Stromal cell of bone marrow (primary cell): ENCODE data around the gene ITGBL1.

ENCODE experiments used
- DNase-seq: peaks from one replicate; pipeline ENCODE4 v3.0.0-alpha.2; 2012; ENCODE audit warnings: low read depth

ITGBL1 gene

DNA sequence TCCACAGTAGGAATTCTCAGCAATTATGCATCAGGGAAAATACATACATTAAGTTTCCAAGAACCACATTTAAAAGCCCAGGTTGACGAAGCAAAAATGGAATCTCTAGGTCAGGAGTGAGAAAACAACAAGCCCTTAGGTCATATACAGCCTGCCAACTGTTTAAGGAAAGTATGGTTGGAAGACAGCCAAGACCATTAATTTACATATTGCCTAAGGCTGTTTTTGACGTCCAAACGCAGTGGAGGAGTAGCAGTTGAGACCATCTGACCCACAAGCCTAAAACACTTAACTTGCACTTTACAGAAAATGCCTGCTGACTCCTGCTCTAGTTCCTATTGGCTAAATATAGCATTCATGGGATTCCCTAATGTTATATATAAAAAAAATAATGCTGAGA is 299.0 kb downstream of the ITGBL1 start:
- peak; percentile 7 for DNase-seq

DNA sequence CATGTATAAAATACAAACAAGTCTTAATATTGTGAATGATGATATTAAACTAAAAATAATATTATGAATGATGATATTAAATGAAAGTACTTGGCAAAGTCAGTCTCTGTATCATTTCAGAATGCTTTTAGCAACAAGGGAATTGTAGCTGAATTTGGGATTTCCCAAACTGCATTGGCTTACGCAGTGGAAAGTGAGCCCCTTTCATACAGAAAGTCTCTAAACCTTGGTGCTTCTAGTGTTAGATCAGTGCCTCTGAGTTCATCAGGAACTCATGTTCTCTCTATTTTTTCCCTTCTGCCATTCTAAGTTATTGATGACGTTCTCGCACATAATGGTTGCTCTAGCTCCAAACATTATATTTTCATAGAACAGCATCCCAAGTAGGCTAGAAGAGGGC is 300.0 kb downstream of the ITGBL1 start:
- DNase-seq = no peak

DNA sequence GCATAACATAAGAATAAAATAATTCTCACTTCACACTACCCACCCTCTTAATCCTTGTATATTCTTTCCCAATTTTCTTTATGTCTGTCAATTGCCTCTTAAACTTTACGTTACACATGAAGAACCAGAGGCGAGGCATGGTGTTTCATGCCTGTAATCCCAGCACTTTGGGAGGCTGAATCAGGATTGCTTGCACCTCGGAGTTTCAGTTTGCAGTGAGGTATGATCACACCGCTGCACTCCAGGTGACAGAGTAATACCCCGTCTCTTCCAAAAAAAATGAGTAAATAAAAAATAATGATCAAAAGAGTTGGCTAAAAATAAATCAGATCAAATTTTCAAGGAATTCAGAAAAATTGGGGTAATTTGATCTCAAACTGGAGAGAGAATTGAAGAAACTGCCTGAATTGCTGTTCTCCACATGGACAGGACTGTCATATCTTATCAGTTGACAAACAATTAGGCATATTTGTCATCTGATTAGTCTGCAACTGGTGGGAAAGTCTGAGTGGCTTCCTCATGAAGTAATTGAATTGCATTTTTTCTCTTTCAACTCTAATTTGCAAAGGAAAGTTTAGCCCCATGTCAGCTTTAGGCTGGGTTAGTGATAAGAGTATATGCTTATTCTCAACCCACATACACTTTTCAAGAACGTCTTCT is 302.9 kb downstream of the ITGBL1 start:
- DNase-seq = no peak

DNA sequence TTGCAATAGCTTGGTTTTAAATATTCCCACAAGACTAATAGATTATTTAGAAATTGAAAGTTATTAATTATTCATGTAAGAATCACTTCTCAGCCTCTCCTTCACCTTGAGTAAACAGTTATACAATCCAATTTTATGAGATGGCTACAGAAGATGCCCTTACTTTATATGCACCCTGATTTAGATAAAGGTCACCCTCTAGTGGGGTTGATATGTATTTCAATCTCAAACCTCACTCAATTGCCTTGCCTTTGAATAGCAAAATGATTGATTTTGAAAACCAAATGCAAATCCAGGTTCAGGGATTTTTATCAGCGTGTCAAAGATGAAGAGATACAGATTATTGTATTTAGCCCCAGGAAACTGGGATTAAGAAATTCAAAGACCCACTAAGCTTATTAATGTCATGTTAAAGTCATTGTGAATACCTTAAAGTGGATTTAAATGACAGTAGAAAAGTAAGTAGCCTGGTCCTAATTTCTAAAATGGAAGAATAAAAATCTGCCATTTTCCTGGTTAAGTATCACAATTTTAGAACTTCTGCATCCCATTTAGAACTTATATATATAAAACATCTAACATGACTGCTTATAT is 305.1 kb downstream of the ITGBL1 start:
- DNase-seq = peak; percentile 15

DNA sequence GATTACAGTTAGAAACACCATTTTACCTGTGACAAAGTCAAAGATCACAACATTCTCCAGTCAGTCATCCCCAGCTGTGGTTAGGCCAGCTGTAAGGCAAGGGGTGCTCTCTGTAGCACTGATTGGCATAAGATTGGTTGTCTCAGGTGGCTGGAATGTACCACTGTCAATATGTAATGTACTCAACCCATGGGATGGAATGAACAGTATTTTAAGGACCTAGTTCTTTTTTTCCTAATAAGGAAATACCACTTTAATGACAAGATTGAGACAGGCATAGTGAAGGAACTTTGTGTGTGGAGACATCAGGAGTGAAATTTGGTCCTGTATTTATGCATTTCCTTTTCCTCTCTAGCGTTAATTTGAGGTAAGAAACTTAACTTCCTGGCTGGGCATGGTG is 310.7 kb downstream of the ITGBL1 start:
- no peak for DNase-seq
